NCI-H2107 treated with DMSO at 0.1 percent for 48 hours (cell line): ENCODE measurements around the gene CDYL2.
"Not testable (repeated sequence)": the region's sequence is repeated elsewhere in the genome, so short reads cannot be mapped to it uniquely, and the experiment has no call there.

Experiments
- DNase-seq: peaks from one replicate; lab custom pipeline; 2025; ENCODE audit not compliant: unreplicated experiment; lab: John Stamatoyannopoulos, UW

The CDYL2 gene

GRCh38 chr16:80809366-80809765, 5.0 kb upstream of the CDYL2 start:
- DNase-seq, result no peak

- DNase-seq, result no peak
Measured at GRCh38 chr16:80807906-80808305, 3.5 kb upstream of the CDYL2 start.

GRCh38 chr16:80806927-80807340, 2.5 kb upstream of the CDYL2 start:
- no peak for DNase-seq

- no peak for DNase-seq
Measured at GRCh38 chr16:80806289-80806688, 1.9 kb upstream of the CDYL2 start.

GRCh38 chr16:80804056-80804525, 307 bp downstream of the CDYL2 start:
- DNase-seq, result no peak

GRCh38 chr16:80803339-80804055, 901 bp downstream of the CDYL2 start:
- DNase-seq, result no peak

- DNase-seq, result no peak
Measured at GRCh38 chr16:80802902-80803301, 1.5 kb downstream of the CDYL2 start.

GRCh38 chr16:80802138-80802537, 2.3 kb downstream of the CDYL2 start:
- DNase-seq, result no peak

GRCh38 chr16:80794071-80794470, 10.3 kb downstream of the CDYL2 start:
- DNase-seq, result no peak

- no peak for DNase-seq
Measured at GRCh38 chr16:80792031-80792430, 12.4 kb downstream of the CDYL2 start.

GRCh38 chr16:80791411-80791810, 13.0 kb downstream of the CDYL2 start:
- no peak for DNase-seq

GRCh38 chr16:80790751-80791150, 13.6 kb downstream of the CDYL2 start:
- no peak for DNase-seq

GRCh38 chr16:80788027-80788426, 16.4 kb downstream of the CDYL2 start:
- no peak for DNase-seq

- DNase-seq, result not testable (repeated sequence)
Measured at GRCh38 chr16:80786561-80786960, 17.8 kb downstream of the CDYL2 start.

GRCh38 chr16:80784951-80785350, 19.4 kb downstream of the CDYL2 start:
- DNase-seq, result no peak

GRCh38 chr16:80778703-80779102, 25.7 kb downstream of the CDYL2 start:
- DNase-seq, result no peak

GRCh38 chr16:80776856-80777255, 27.5 kb downstream of the CDYL2 start:
- no peak for DNase-seq

GRCh38 chr16:80775450-80775849, 28.9 kb downstream of the CDYL2 start:
- DNase-seq, result no peak

GRCh38 chr16:80766798-80767197, 37.6 kb downstream of the CDYL2 start:
- DNase-seq, result no peak

- DNase-seq, result no peak
Measured at GRCh38 chr16:80759419-80760162, 44.8 kb downstream of the CDYL2 start.

GRCh38 chr16:80754476-80754875, 49.9 kb downstream of the CDYL2 start:
- no peak for DNase-seq

GRCh38 chr16:80752541-80752940, 51.9 kb downstream of the CDYL2 start:
- no peak for DNase-seq
